GM18867 (cell line): Measurements from ENCODE around the gene CRELD2.

Experiments used
- ATAC-seq: cut with Tn5 transposase; IDR thresholded peaks from one replicate; pipeline ENCODE4 v1.9.1; 2021; ENCODE audit warnings: mild to moderate bottlenecking, moderate library complexity; ENCODE audit not compliant: unreplicated experiment

Gene CRELD2

GRCh38 chr22:49955581-49956417, 37.4 kb downstream of the CRELD2 start:
- ATAC-seq = no peak

GRCh38 chr22:49956418-49956770, 38.0 kb downstream of the CRELD2 start:
- no peak for ATAC-seq

- no peak for ATAC-seq
Measured at GRCh38 chr22:49956914-49957825, 38.7 kb downstream of the CRELD2 start.

GRCh38 chr22:49957826-49958365, 39.5 kb downstream of the CRELD2 start:
- no peak for ATAC-seq

GRCh38 chr22:49958366-49958921, 40.0 kb downstream of the CRELD2 start:
- no peak for ATAC-seq

- ATAC-seq = no peak
Measured at GRCh38 chr22:49958931-49959781, 40.7 kb downstream of the CRELD2 start.

- ATAC-seq = no peak
Measured at GRCh38 chr22:49959782-49960158, 41.3 kb downstream of the CRELD2 start.

GRCh38 chr22:49960159-49961004, 41.9 kb downstream of the CRELD2 start, which contains the start of gene PIM3:
TSS of gene PIM3 (plus strand) at chr22:49960772. CDS start at chr22:49960948, 176 bp downstream.
- ATAC-seq = peak; percentile 73

- peak; percentile 0 for ATAC-seq
Measured at GRCh38 chr22:49961005-49961600, 42.7 kb downstream of the CRELD2 start.

- ATAC-seq = no peak
Measured at GRCh38 chr22:49961601-49962011, 43.2 kb downstream of the CRELD2 start.

- ATAC-seq = no peak
Measured at GRCh38 chr22:49962012-49962750, 43.7 kb downstream of the CRELD2 start.

- no peak for ATAC-seq
Measured at GRCh38 chr22:49962751-49963646, 44.6 kb downstream of the CRELD2 start.

- ATAC-seq = no peak
Measured at GRCh38 chr22:49963647-49964026, 45.2 kb downstream of the CRELD2 start.

- ATAC-seq = no peak
Measured at GRCh38 chr22:49964136-49965090, 46.0 kb downstream of the CRELD2 start.

- ATAC-seq = no peak
Measured at GRCh38 chr22:49965091-49966040, 46.9 kb downstream of the CRELD2 start.
